ENCODE measurements around the gene PRDM11. TPM values are rescaled to one million over a fixed set of nuclear protein-coding genes. Genes with fewer than 3 reads are reported as not detected.

PRDM11 gene
- total RNA-seq, 2 donors from 2014 or later: 0.57 to 1.5 TPM

- no peak for ATAC-seq
- H3K27ac Mint-ChIP-seq: no peak overlapping the region
- no peaks in the 10 kb centered on the region for H3K36me3 Mint-ChIP-seq
- no peaks in the 10 kb centered on the region for H3K9me3 Mint-ChIP-seq
- peak in 1 of 2 donors; percentile 14 for DNase-seq (ENCODE audit: low spot score in 2 of 2)
Measured at GRCh38 chr11:45209000-45209879, 62.8 kb downstream of the PRDM11 start.

- DNase-seq (ENCODE audit: low spot score in 2 of 2) (peak in 1 of 2 donors; percentile 37), ATAC-seq (no peak)
- Mint-ChIP-seq H3K27ac (no peak overlapping the region), H3K9me3 (no peaks in the 10 kb centered on the region), H3K36me3 (no peaks in the 10 kb centered on the region)
Measured at GRCh38 chr11:45209891-45210699, 63.7 kb downstream of the PRDM11 start.

- Mint-ChIP-seq H3K9me3 (no peaks in the 10 kb centered on the region), H3K27ac (no peak overlapping the region), H3K36me3 (no peaks in the 10 kb centered on the region)
- no peak for ATAC-seq
- no peak for DNase-seq (ENCODE audit: low spot score in 2 of 2)
Measured at GRCh38 chr11:45210846-45211245, 64.4 kb downstream of the PRDM11 start.

- ATAC-seq (no peak), DNase-seq (ENCODE audit: low spot score in 2 of 2) (peak in 1 of 2 donors; percentile 13)
- H3K9me3 Mint-ChIP-seq: no peaks in the 10 kb centered on the region
- H3K36me3 Mint-ChIP-seq: no peaks in the 10 kb centered on the region
- H3K27ac Mint-ChIP-seq: no peak overlapping the region
Measured at GRCh38 chr11:45211732-45212131, 65.3 kb downstream of the PRDM11 start.

DNA sequence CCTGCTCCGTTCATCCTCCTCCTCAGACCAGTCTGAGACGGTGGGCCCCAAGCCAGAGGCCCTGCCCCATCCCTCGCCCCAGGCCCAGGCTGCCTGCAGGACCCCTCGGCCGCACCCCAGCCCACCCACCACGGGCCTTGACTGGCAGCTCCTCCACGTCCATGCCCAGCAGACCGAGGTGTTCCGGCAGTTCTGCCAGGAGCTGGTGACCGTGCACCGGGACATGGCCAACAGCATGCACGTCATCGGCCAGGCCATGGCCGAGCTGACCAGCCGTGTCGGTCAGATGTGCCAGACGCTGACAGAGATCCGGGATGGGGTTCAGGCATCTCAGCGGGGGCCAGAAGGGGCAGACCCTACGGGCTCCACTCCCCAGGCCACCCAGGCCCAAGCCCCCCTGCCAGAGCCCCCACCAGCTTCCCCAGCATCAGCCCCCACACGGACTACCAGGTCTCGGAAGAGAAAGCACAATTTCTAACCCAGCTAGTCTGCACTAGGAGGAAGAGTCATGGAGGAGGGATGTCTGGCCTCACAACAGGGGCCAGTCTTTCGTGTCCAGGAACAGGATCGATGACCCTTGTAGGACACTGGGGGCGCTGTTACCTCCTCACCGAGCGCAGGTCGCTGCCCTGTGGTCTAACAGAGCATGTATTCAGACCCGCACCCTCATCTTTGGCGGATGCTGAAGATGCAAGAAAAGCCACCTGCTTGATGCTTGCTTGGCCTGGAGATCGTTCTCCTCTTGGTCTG, 66.3 kb downstream of the PRDM11 start:
- H3K9me3 Mint-ChIP-seq: no peaks in the 10 kb centered on the region
- no peaks in the 10 kb centered on the region for H3K36me3 Mint-ChIP-seq
- DNase-seq (ENCODE audit: low spot score in 2 of 2) (peak in 1 of 2 donors; percentile 34), ATAC-seq (no peak)
- no peak overlapping the region for H3K27ac Mint-ChIP-seq

DNA sequence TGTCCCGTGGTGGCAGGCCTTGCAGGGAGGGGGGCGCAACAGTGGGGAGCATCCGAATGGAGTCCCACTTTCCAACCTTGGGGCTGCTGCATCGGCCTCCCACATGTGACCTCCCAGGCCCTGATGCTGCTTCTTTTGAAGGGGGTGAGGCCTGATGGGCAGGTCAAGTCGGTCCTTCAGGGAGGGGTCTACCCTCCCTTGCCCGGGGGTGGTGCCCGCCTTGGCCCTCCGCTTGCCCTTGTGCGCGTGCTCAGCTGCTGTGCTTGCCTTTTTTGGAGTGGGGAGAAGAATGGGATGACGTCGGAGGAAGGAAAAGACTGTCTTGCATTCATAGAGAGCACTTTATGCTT, 66.9 kb downstream of the PRDM11 start:
- H3K9me3 Mint-ChIP-seq: no peaks in the 10 kb centered on the region
- ATAC-seq (no peak), DNase-seq (ENCODE audit: low spot score in 2 of 2) (no peak)
- H3K27ac Mint-ChIP-seq: no peak overlapping the region
- H3K36me3 Mint-ChIP-seq: no peaks in the 10 kb centered on the region

- DNase-seq (ENCODE audit: low spot score in 2 of 2) (no peak), ATAC-seq (no peak)
- no peaks in the 10 kb centered on the region for H3K9me3 Mint-ChIP-seq
- no peak overlapping the region for H3K27ac Mint-ChIP-seq
- H3K36me3 Mint-ChIP-seq: no peaks in the 10 kb centered on the region
Measured at GRCh38 chr11:45213717-45214116, 67.3 kb downstream of the PRDM11 start.

DNA sequence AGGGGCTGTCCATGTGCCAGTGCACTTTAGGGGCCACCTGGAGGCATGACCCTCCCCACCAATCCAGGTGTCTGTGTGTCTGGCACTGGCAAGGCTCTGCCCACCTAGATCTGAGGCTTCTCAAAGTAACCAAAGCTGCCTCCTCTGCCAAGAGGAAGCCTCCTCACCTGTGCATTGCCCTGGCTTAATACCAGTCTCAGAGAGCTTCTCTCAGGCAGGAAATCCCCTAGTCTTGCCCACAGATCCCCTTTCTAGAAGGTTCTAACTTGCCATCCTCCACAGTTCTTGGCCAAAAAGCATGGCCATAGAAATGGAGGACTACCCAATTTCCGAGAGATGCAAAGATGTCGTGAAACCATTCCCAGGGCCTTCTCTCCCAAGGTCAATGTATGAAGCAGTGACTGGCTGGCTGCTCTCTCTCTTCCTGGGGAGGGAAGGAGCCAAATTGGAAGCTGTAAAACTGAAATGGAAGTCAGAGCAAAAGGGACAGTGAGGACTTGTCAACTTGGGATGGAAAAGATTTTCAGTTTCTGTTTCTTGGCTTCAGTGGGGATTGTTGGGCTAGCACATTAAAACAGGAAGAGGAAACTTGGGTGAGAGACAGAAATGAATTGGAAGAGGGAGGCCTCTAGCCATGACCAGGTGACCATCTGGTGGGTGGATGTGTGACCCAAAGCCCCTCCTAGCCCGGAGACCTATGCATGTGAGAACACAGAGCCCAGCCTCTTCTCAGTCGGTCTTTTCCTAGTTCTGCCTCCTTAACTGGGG, 68.8 kb downstream of the PRDM11 start:
- Mint-ChIP-seq H3K36me3 (no peaks in the 10 kb centered on the region), H3K27ac (peak overlapping the region; percentile 10 to 37), H3K9me3 (no peaks in the 10 kb centered on the region)
- DNase-seq (ENCODE audit: low spot score in 2 of 2): no peak
- no peak for ATAC-seq

- H3K27ac Mint-ChIP-seq: no peak overlapping the region
Measured at GRCh38 chr11:45216031-45216430, 69.6 kb downstream of the PRDM11 start.

GRCh38 chr11:45216901-45217300, 70.5 kb downstream of the PRDM11 start:
- DNase-seq (ENCODE audit: low spot score in 2 of 2): no peak
- H3K27ac Mint-ChIP-seq: no peak overlapping the region
- H3K36me3 Mint-ChIP-seq: no peaks in the 10 kb centered on the region
- H3K9me3 Mint-ChIP-seq: no peaks in the 10 kb centered on the region
- no peak for ATAC-seq

More at GRCh38 chr11:45216031-45216430, 69.6 kb downstream of the PRDM11 start:
- DNase-seq (ENCODE audit: low spot score in 2 of 2) (no peak), ATAC-seq (no peak)
- H3K9me3 Mint-ChIP-seq: no peaks in the 10 kb centered on the region
- H3K36me3 Mint-ChIP-seq: no peaks in the 10 kb centered on the region

DNA sequence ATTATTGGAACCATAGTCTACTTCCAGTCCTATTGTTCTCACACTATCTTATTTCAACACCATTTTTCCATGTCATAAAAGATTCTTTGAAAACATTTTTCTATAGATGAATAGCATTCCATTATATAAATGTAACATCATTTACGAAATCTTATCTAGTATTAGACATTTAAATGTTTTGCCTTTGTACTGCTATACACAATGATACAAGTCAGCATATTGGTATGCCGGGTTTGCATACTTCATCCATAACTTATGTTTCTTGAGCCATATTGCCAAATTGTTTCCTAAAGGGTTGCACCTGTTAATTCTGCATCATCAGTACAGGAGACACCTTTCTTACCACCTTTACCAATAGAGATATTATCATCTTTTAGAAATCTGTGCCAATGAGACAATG, 71.6 kb downstream of the PRDM11 start:
- Mint-ChIP-seq H3K9me3 (no peaks in the 10 kb centered on the region), H3K36me3 (no peaks in the 10 kb centered on the region), H3K27ac (no peak overlapping the region)
- ATAC-seq (no peak), DNase-seq (ENCODE audit: low spot score in 2 of 2) (no peak)

DNA sequence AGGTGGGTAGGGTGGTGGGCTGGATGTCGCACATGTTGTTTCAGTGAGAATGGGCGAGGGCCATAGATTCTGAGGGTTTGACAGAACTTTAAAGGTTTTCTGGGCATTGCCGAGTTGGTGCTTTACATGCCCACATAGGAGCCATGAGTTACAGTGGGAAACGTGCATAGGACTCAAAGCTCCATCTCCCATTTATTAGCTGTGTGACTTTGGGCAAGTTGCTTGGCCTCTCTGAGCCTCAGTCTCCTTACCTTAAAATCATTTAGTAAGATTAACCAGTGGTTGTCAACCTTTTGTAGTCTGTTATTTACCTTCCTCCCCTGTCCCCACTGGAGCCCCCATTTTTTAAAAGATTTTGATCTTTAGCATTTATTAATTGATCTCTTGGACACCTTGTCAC, 72.3 kb downstream of the PRDM11 start:
- peak overlapping the region in 1 of 2 donors; percentile 72 for H3K27ac Mint-ChIP-seq
- no peak for ATAC-seq
- H3K36me3 Mint-ChIP-seq: no peaks in the 10 kb centered on the region
- no peak for DNase-seq (ENCODE audit: low spot score in 2 of 2)
- no peaks in the 10 kb centered on the region for H3K9me3 Mint-ChIP-seq

- Mint-ChIP-seq H3K27ac (no peak overlapping the region), H3K9me3 (no peaks in the 10 kb centered on the region), H3K36me3 (no peaks in the 10 kb centered on the region)
- DNase-seq (ENCODE audit: low spot score in 2 of 2): no peak
- no peak for ATAC-seq
Measured at GRCh38 chr11:45219411-45219810, 73.0 kb downstream of the PRDM11 start.

DNA sequence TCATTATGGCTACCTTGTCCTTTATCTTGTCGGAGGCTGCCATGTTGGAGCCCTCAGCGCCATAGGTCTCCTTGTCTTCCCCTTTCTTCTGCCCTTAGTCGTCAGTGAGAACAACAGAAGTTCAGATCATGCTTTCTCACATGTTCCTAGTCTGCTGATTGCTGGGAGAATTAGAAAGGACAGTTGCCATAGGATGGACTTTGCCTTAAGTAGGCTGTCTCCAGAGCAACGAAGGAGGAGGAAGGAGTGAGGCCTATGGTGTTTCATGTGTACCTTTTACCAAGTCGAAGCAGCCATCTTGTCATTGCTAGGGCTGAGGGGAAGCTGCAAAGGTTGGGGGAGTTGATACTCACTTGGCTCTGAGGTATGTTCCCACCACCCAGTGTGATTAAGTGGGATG, 77.1 kb downstream of the PRDM11 start:
- no peaks in the 10 kb centered on the region for H3K9me3 Mint-ChIP-seq
- H3K36me3 Mint-ChIP-seq: peaks cover 0 to 12% of the 10 kb centered on the region in 2 donors
- no peak for ATAC-seq
- no peak for DNase-seq (ENCODE audit: low spot score in 2 of 2)
- H3K27ac Mint-ChIP-seq: no peak overlapping the region

DNA sequence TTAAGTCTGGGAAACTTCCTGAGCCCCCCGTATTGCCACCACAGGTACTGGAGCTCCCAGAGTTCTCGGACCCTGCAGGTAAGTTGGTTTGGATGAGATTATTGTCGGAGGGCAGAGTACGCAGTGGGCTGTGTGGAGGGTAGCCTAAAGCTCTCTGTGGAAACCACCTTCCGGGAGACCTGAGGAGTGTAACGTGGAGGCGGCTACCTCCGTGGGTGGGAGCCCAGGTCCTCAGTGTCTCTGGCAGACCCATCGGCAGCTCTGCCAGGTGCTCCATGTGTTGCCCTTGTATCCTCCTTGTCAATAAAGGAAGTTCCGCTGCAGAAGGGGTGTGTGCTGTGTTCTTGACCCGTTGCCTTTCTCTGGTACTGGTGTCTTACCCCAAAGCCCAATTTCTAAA, 78.3 kb downstream of the PRDM11 start:
- H3K9me3 Mint-ChIP-seq: no peaks in the 10 kb centered on the region
- DNase-seq (ENCODE audit: low spot score in 2 of 2) (no peak), ATAC-seq (no peak)
- peak overlapping the region in 1 of 2 donors; percentile 24 for H3K27ac Mint-ChIP-seq
- H3K36me3 Mint-ChIP-seq: peaks cover 0 to 12% of the 10 kb centered on the region in 2 donors

GRCh38 chr11:45225277-45225676, 78.8 kb downstream of the PRDM11 start:
- Mint-ChIP-seq H3K36me3 (peaks cover 0 to 12% of the 10 kb centered on the region in 2 donors), H3K9me3 (no peaks in the 10 kb centered on the region), H3K27ac (peak overlapping the region in 1 of 2 donors; percentile 24)
- DNase-seq (ENCODE audit: low spot score in 2 of 2) (no peak), ATAC-seq (no peak)
